Measurements from ENCODE around the gene SLC24A3.

GRCh38 chr20:19758501-19759331 lies 546.3 kb downstream of the SLC24A3 start:
- peak in 6 of 12 donors; percentile 6 to 41 (median 20) for TF ChIP-seq CTCF (IDR thresholded peaks at IDR 0.05)
- no peak for TF ChIP-seq POLR2A (IDR thresholded peaks at IDR 0.05)

Measured in heart left ventricle (tissue), 13 donors.